Adrenal gland (tissue), 12 donors: ENCODE results near the gene SWT1. TPM values are rescaled to one million over a fixed set of nuclear protein-coding genes. Genes with fewer than 3 reads are reported as not detected.

Experiments
- DNase-seq, 7 donors: peaks; one replicate each; pipeline ENCODE4 v3.0.0-alpha.2; 2019 to 2020
- H3K27ac ChIP-seq, 5 donors: fragments of 200-600 bp; sonication (generic) in 4 of 5; 1 replicate in 3 of 5; 2 replicates in 2 of 5; pipeline versions ENCODE4 v1.5.1 to v1.8.0; 2016 to 2020; ENCODE audit warnings: mild to moderate bottlenecking in 1 of 5
- H3K27me3 ChIP-seq: fragments of 200-600 bp; 2 replicates; pipeline ENCODE4 v1.8.0; 2021
- H3K36me3 ChIP-seq, 2 donors: fragments of 200-600 bp; replicated peaks in 1 of 2; 1 replicate in 1 of 2; 2 replicates in 1 of 2; pipeline versions ENCODE4 v1.5.1 to v1.8.0; 2018 to 2022
- H3K4me1 ChIP-seq, 2 donors: fragments of 200-600 bp; replicated peaks in 1 of 2; 1 replicate in 1 of 2; 2 replicates in 1 of 2; pipeline versions ENCODE4 v1.5.1 to v1.8.0; 2018 to 2021
- H3K4me3 ChIP-seq, 4 donors: fragments of 200-600 bp; sonication (generic) in 3 of 4; one replicate each; pipeline ENCODE4 v1.5.1; 2016 to 2018
- H3K9me3 ChIP-seq, 3 donors: fragments of 200-600 bp; sonication (generic) in 1 of 3; replicated peaks in 1 of 3; 1 replicate in 2 of 3; 2 replicates in 1 of 3; pipeline versions ENCODE4 v1.5.1 to v1.8.0; 2016 to 2021
- CTCF ChIP-seq, 6 experiments: fragments of 450-650 bp in 4 of 6; fragments of 200-600 bp in 2 of 6; sonication (generic) in 1 of 6; IDR thresholded peaks; 1 replicate in 5 of 6; 2 replicates in 1 of 6; pipeline versions ENCODE4 v1.5.1 to v1.8.0; 2016 to 2021; ENCODE audit warnings: antibody characterized with exemption in 6 of 6, mild to moderate bottlenecking in 2 of 6, moderate library complexity in 1 of 6
- POLR2A ChIP-seq, 2 donors: fragments of 450-650 bp; IDR thresholded peaks; one replicate each; pipeline ENCODE4 v1.6.1; 2017; ENCODE audit warnings: antibody characterized with exemption in 2 of 2, mild to moderate bottlenecking in 2 of 2, moderate library complexity in 1 of 2
- WGBS, 4 donors: extraction: QIAGEN DNeasy Blood & Tissue Kit in 2 of 4; methylation state at CpG; one replicate each; pipeline versions ENCODE4 v1.1.5 to v1.1.7; 2013 to 2017; 5-methylcytosine and 5-hydroxymethylcytosine counted together
- intact Hi-C, 2 donors: fragments of 100-400 bp; cut with DNase I; formaldehyde crosslinking; loops; one replicate each; pipeline versions ENCODE4 v1.14.1 to v1.15.0; 2022 to 2023
- polyA plus RNA-seq, 3 donors: library from polyadenylated mRNA; stranded (reverse); fragments of 200-250 nt in 2 of 3; fragments of 350-450 nt in 1 of 3; fragmentation: Illumina TruSeq in 1 of 3; extraction: RNeasy Lipid Tissue Mini Kit (QIAGEN cat#74804) in 1 of 3; gene quantifications; one replicate each; pipeline ENCODE4 v1.2.3, GENCODE V29; 2013 to 2014
- total RNA-seq, 9 donors: library from RNA; depleted of rRNA in 4 of 9; stranded (reverse); fragments of >200 nt in 4 of 9; fragments of 120-200 nt in 1 of 9; fragmentation: NEBNext Ultra II Directional in 1 of 9; extraction: Animal tissue kit (Norgen Biotek cat#: 25700) in 1 of 9; gene quantifications; one replicate each; pipeline versions ENCODE4 v1.1.0 to v1.2.4, GENCODE V29; 2013 to 2023
- donor health status: healthy with polysubstance abuse.
- donor health status: Bipolar disorder and iron deficiency.
- donor health status: DM: yes; HTN: yes; CAD: no.
- donor health status: DM: no; HTN: no; CAD: no.
- donor health status: DM: no; HTN: no; CAD: no.
- donor health status: DM: yes; HTN: yes; CAD: no.

SWT1 gene
- total and polyA plus RNA-seq, 12 donors, result 1.9 to 11.0 (median 5.6) TPM

DNA sequence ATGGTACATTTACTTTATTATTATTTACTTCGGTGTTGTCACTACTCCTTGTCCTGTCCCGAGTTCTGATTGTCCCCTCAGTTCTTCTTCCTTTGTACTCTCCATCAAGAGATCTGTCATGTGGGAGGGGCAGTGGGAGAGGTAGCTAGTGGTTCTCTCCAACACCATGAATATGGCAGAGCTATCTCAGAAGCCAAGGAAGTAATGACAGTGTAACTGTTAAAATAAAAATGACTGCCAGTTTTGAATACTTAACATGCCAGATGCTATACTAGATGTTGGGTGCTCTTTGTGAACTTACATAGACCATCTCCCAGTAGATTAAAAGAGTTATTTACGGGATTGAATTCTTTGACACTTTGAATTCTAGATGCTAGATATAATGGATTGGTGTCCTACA is 131.5 kb downstream of the SWT1 start:
- no peaks in the 10 kb centered on the region for H3K27me3 ChIP-seq
- H3K27ac ChIP-seq, result no peak overlapping the region
- H3K4me3 ChIP-seq, result no peak overlapping the region
- TF ChIP-seq CTCF (IDR thresholded peaks at IDR 0.05) (no peak), POLR2A (IDR thresholded peaks at IDR 0.05) (no peak)
- 89 to 95% (median 94%) methylated on average over 3 of the region's 3 CpGs for WGBS, 4 donors
- no peaks in the 10 kb centered on the region for H3K36me3 ChIP-seq
- no peak for DNase-seq
- intact Hi-C loops, result no loop called here
- no peaks in the 10 kb centered on the region for H3K9me3 ChIP-seq
- H3K4me1 ChIP-seq, result no peaks in the 10 kb centered on the region

GRCh38 chr1:185289880-185290279 is 132.9 kb downstream of the SWT1 start:
- no peak for TF ChIP-seq POLR2A (IDR thresholded peaks at IDR 0.05)
- no peak for TF ChIP-seq CTCF (IDR thresholded peaks at IDR 0.05)
- no peaks in the 10 kb centered on the region for H3K9me3 ChIP-seq
- no peak overlapping the region for H3K27ac ChIP-seq
- H3K4me3 ChIP-seq, result no peak overlapping the region
- H3K27me3 ChIP-seq, result no peaks in the 10 kb centered on the region
- intact Hi-C loops, result no loop called here
- no peaks in the 10 kb centered on the region for H3K4me1 ChIP-seq
- no peak for DNase-seq
- H3K36me3 ChIP-seq, result peaks cover 0 to 2% of the 10 kb centered on the region in 2 donors

DNA sequence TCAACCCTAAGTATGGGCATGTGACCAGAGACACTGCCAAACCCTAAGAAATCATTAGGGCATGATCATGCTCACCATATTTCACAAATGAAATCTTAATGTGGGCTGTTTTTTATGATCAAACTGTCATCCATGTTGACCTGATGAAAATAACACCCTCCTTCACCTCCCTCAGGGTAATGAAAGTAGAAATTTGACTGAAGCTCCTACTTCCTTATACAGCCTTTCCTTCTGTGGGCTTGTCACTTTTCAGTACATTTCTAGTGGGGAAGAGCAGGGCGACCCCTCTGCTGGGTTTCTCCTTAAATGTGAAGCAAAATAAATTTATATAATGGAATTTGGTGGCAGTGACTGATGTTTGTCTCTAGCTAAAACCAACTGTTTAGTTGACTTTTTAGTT is 134.2 kb downstream of the SWT1 start:
- intact Hi-C loops, result no loop called here
- no peak for TF ChIP-seq POLR2A (IDR thresholded peaks at IDR 0.05)
- TF ChIP-seq CTCF (IDR thresholded peaks at IDR 0.05), result no peak
- H3K4me1 ChIP-seq, result no peaks in the 10 kb centered on the region
- peaks cover 0 to 12% of the 10 kb centered on the region in 2 donors for H3K36me3 ChIP-seq
- DNase-seq, result no peak
- 81 to 100% (median 88%) methylated on average over 1 of the region's 1 CpG for WGBS, 4 donors
- H3K9me3 ChIP-seq, result no peaks in the 10 kb centered on the region
- H3K27me3 ChIP-seq, result no peaks in the 10 kb centered on the region
- no peak overlapping the region for H3K4me3 ChIP-seq
- H3K27ac ChIP-seq, result no peak overlapping the region

- intact Hi-C loops, result no loop called here
- no peaks in the 10 kb centered on the region for H3K27me3 ChIP-seq
- no peaks in the 10 kb centered on the region for H3K9me3 ChIP-seq
- TF ChIP-seq POLR2A (IDR thresholded peaks at IDR 0.05) (no peak), CTCF (IDR thresholded peaks at IDR 0.05) (no peak)
- no peaks in the 10 kb centered on the region for H3K4me1 ChIP-seq
- WGBS, 4 donors, result 71 to 84% (median 81%) methylated on average over 1 of the region's 1 CpG
- H3K4me3 ChIP-seq, result no peak overlapping the region
- no peak overlapping the region for H3K27ac ChIP-seq
- no peak for DNase-seq
- peaks cover 0 to 17% of the 10 kb centered on the region in 2 donors for H3K36me3 ChIP-seq
Measured at GRCh38 chr1:185291652-185292051, 134.7 kb downstream of the SWT1 start.
